ENCODE measurements around the gene MINDY4.
A peak's percentile ranks its signal among the peaks of the same experiment; 100 is the strongest.

Gene MINDY4

GRCh38 chr7:30790356-30790755 is 19.1 kb downstream of the MINDY4 start:
- TF ChIP-seq, protein P1, sequence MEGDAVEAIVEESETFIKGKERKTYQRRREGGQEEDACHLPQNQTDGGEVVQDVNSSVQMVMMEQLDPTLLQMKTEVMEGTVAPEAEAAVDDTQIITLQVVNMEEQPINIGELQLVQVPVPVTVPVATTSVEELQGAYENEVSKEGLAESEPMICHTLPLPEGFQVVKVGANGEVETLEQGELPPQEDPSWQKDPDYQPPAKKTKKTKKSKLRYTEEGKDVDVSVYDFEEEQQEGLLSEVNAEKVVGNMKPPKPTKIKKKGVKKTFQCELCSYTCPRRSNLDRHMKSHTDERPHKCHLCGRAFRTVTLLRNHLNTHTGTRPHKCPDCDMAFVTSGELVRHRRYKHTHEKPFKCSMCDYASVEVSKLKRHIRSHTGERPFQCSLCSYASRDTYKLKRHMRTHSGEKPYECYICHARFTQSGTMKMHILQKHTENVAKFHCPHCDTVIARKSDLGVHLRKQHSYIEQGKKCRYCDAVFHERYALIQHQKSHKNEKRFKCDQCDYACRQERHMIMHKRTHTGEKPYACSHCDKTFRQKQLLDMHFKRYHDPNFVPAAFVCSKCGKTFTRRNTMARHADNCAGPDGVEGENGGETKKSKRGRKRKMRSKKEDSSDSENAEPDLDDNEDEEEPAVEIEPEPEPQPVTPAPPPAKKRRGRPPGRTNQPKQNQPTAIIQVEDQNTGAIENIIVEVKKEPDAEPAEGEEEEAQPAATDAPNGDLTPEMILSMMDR (IDR thresholded peaks at IDR 0.05; ENCODE audit: low read depth, low read length) = no peak
- no peak overlapping the region for H3K4me3 ChIP-seq (ENCODE audit: low read depth, low read length)
- DNase-seq (ENCODE audit: low read depth, low spot score) = peak; percentile 15
- in situ Hi-C loops (cut with HindIII; ENCODE audit: low sequenced_read_pairs) = no loop called here

DNA sequence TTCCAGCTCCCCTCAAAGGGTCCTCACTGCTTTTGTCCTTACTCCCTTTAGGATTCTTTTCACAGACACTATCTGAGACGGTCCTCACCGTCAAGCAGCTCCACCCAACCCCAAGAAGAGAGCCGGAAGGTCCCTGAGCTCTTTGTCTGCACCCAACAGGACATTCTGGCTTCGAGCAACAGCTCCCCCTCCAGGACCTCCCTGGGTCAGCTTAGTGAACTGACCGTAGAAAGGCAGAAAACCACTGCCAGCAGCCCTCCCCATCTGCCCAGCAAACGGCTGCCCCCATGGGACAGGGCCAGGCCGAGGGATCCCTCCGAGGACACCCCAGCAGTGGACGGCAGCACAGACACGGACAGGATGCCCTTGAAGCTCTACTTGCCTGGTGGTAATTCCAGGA is 19.9 kb downstream of the MINDY4 start:
- TF ChIP-seq, protein P1 (IDR thresholded peaks at IDR 0.05; ENCODE audit: low read depth, low read length) = no peak
- DNase-seq (ENCODE audit: low read depth, low spot score) = no peak
- in situ Hi-C loops (cut with HindIII; ENCODE audit: low sequenced_read_pairs) = no loop called here
- H3K4me3 ChIP-seq (ENCODE audit: low read depth, low read length) = no peak overlapping the region

DNA sequence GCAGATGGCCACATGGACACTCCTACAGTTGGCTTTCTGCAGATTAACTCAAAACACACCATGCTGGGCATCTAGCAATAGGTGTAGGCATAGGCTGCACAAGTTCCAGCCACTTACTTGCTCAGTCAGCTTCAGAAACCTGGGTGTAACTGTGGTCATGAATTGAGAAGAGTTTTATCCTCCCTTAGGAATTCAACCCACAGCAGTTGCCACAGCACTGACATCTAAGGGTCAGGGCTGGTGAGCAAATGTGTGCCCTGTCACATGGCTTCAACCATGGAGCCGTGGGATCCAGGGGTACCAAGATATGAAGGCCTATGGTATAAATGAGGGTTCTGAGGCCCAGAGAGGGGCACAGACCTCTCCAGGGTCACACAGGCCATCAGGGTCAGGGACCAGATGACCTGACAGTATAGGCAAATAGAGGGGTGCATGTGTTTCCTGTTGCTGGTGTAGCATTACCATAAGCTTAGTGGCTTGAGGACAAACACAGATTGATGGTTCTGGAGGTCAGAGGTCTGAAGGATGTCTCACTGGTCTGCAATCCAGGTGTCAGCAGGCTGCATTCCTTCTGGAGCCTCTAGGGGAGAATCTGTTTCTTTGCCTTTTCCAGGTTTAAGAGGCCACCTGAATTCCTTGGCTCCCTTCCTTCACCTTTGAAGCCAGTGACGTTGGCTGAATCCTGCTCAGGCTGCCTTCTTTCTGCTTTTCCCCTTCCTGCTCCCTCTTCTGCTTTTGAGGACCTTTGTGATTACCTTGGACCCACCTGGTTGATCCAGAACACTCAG is 24.1 kb downstream of the MINDY4 start:
- in situ Hi-C loops (cut with HindIII; ENCODE audit: low sequenced_read_pairs) = no loop called here
- DNase-seq (ENCODE audit: low read depth, low spot score) = no peak
- TF ChIP-seq, protein P1 (IDR thresholded peaks at IDR 0.05; ENCODE audit: low read depth, low read length) = no peak
- no peak overlapping the region for H3K4me3 ChIP-seq (ENCODE audit: low read depth, low read length)

GRCh38 chr7:30796105-30796869 is 25.1 kb downstream of the MINDY4 start:
- H3K4me3 ChIP-seq (ENCODE audit: low read depth, low read length) = no peak overlapping the region
- TF ChIP-seq, protein P1 (IDR thresholded peaks at IDR 0.05; ENCODE audit: low read depth, low read length) = no peak
- peak; percentile 60 for DNase-seq (ENCODE audit: low read depth, low spot score)
- in situ Hi-C loops (cut with HindIII; ENCODE audit: low sequenced_read_pairs) = no loop called here

DNA sequence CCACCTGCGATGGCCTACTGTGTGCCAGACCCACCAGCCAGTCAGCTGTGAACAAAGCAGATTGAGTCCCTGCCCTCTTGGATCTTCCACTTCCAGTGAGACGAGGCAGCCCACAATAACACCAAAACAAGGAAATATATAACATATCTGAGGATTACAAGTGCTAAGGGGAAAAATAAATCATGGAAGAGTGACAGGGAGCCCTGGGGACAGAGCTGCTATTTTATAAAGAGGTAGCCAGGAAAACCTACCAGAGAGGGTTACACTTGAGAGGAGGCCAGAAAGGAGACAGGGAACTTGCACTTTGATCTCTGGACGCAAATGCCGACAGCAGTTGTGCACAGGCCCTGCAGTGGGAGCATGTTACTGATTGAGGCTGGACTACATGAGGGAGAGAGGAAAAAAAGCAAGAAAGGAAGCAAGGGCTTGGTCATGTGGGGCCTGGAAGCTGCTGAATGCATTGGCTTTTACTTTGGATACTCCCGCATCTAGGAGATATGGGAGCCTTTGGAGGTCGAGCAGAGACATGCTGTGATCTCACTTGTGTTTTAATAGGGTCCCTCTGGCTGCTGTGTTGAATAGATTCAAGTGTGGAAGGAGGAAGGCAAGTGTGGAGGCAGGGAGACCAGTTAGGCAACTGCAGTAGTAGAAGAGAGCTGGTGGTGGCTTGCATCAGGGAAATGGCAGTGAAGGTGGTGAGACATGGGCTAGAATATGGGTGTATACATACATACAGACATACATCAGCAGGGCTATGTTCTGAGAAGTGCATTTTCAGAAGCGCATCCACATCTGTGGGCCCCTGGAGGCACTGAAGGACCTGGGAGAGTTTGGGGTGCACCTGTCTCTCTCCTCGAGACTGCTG is 26.2 kb downstream of the MINDY4 start:
- H3K4me3 ChIP-seq (ENCODE audit: low read depth, low read length) = no peak overlapping the region
- in situ Hi-C loops (cut with HindIII; ENCODE audit: low sequenced_read_pairs) = no loop called here
- no peak for DNase-seq (ENCODE audit: low read depth, low spot score)
- TF ChIP-seq, protein P1 (IDR thresholded peaks at IDR 0.05; ENCODE audit: low read depth, low read length) = no peak

Measured in astrocyte of the spinal cord (primary cell).